GM21447 (cell line): ENCODE data around the gene ANAPC15.
A peak's percentile ranks its signal among the peaks of the same experiment; 100 is the strongest.

ENCODE experiments used
- ATAC-seq: cut with Tn5 transposase; IDR thresholded peaks from one replicate; pipeline ENCODE4 v1.9.1; 2021; ENCODE audit not compliant: unreplicated experiment

ANAPC15 gene

DNA sequence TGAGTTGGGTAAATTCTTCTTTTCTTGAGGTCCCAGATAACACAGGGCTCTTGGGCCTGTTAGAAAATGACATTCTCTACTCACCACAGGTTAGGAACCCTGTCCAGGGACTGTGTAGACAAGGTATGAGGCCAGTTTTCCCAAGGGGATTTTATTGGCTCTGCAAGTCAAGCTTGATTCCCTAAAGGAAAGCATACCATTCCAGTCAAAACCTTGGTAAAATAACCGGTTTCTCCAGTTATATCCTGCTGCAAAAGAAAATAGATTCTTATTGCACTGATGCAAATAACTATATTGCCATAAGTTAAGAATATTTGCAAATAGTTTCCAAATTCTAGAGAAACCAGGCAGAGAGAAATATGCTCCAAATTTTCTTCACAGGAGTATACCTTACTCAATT, 13.5 kb upstream of the ANAPC15 start:
- ATAC-seq: no peak

DNA sequence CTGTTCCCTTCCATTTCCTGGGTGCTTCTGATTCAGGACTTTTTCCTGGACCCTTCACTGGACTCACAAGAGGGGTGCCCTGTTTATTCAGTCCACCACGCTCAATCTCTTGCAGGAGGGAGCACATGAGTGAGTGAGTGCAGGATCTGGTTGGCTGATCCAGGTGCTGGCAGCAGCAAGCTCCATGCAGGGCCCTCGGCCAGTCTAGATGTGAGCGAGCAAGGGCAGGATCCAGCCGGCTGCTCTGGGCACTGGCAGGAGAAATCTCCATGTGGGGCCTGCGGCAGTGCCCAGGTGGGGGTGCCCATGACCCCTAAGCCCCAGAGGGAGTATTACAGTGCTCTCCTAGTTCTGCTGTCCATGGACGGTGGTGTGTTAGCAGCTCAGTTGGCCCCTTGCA, 11.6 kb upstream of the ANAPC15 start:
- ATAC-seq: no peak

DNA sequence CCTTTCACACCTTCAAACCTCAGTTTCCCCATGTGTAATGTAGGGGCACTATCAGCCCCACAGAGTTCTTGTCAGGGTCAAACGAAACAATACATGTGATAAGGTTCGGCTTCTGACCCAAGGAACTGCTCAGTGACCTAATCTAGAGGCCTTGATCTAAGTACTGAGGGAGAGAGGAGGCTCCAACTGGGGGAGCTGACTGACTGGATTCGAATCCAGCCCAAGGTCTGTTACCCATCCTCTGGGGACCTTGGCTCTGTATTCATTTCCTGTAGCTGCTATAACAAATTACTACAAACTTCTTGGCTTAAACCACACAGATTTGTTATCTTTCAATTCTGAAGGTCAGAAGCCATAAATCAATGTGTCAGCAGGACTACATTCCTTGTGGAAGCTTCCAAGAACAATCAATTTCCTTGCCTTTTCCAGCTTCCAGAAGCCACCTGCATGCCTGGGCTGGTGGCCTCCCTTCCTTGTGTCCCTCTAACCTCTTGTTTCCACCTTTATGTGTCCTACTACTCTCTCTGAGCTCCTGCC, 10.7 kb upstream of the ANAPC15 start:
- ATAC-seq: no peak

DNA sequence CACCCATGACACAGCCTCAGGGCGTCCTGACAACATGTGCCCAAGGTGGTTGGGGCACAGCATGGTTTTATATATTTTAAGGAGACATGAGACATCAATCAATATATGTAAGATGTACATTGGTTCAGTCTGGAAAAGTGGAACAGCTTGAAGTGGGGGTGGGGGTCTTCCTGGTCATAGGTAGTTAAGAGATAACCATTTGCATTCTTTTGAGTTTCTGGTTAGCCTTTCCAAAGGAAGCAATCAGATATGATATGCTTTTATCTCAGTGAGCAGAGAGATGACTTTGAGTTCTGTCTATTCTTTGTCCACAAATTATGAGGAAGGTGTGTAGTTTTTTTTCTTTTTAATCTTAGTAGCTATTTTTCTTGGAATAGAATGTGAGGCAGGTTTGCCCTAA, 10.1 kb upstream of the ANAPC15 start:
- no peak for ATAC-seq

DNA sequence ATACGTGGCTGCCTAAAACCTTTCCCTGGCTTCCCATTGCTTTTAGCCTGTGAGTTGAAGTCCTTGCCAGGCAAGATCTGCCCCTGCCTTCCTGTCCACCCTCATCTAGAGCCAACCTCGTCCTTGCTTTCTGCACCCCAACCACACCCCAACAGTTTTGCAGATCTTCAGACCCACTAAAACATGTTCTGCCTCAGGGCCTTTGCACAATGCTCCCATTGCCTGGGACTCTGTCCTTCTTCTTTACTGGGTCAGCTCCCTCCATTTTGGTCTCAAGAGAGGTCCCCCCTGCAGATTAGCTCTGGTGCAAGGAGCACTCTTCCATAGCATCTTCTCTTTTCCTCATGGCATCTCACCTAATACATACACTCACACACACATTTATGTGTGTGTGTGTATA, 8.4 kb upstream of the ANAPC15 start:
- no peak for ATAC-seq

DNA sequence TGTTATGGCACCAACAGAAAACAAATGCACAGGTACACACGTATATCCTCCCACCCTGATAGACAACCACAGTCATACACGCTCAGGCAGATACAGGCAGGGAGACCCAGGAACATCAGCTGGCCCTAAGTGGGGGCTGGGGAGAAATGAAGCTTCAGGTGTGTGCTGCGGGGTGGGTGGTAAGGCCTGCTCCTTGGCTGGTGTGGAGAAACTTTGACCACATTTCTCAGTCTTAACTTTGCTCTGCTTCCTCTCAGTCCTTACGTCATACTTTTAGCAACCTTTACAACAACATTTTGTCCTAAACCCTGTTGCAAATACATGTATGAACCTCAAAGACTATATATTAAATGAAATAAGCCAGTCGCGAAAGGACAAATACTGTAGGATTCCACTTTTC, 6.7 kb upstream of the ANAPC15 start:
- ATAC-seq: no peak

DNA sequence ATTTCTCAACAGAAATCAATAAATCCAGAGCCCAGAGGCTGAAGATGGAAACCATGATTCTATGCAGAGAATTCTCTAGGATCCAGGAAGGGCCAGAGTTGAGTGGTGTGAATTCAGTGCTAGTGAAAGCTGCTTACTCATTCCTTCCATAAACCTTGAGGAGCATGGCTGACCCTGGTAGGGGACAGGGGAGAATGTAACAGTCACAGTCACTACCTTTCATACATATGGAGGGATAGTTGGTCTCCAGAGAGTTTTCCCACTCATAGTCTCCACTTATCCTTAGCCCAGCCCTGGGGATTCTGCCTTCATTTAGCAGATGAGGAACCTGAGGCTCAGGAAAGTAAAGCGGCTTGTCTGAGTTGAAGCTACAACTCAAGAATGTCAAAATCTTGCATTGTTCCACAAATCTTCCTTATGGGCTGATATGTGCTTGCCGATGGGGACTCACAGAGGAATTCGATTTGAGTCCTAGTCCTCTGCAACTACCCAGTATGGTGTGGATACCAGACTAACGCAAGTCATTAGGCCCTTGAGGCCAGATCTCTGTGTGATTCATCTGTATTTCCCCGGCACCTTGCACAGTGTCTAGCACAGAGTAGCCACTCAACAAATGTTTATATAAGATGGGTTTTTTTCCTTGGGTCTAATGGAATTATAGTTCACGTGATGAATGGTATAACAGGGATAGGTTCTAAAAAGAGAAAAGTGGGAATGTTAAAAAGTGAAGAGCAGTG, 3.7 kb upstream of the ANAPC15 start:
- ATAC-seq: no peak

DNA sequence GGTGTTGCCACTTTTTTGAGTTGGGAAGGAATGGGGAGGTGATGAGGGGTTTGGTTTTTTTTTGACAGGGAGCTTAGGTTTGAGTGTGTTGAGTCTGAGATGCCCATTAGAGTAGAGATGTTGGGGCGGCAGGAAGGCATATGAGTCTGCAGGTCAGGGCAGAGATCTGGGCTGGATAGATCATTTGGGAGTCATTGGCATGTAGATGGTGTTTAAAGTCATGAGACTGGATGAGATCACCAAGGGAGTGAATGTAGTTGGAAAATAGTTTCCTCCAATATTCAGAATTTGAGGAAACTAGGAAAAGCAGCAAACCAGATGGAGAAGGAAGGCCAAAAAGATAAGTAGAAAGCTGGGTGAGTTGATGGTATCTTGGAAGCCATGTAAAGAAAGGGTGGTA, 2.1 kb upstream of the ANAPC15 start:
- ATAC-seq: no peak

DNA sequence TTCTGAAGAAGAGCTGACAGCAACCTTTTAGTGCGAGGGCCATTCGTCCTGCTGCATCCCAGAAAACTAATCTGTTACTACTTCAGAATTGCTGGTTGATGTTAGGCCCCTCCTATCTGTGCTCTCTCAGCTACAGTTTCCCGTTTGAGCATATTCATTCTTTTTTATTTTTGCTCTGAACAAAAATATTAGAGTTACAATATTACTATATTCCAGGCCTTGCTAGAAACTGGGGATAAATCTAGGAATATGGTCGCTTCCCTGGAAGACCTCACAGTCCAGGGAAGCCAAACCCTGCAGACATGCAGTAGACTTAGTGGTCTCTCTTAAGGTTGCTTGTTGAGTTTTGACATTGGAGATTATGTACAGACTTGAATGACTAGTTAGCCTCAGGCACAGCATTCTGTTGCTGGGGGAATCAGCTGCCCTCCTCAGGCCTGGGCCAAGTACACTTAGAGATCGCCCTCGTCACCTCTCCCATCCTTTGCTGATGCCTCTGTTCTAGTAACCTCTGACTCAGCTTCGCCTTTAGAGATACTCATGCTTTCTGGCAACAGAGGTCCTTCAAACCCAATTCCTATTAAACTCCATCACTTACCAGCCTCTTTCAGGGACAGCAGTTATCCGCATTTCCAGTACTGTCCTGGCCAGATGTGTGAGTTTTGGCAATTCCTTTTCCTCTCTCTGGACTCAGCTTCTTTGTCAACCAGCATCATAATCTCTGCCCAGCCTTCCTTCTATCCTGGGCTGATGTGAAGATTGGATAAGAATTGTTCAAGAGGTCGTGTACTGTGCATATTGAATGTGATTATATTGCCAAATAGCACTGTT, 698 bp upstream of the ANAPC15 start:
- ATAC-seq: peak; percentile 1

DNA sequence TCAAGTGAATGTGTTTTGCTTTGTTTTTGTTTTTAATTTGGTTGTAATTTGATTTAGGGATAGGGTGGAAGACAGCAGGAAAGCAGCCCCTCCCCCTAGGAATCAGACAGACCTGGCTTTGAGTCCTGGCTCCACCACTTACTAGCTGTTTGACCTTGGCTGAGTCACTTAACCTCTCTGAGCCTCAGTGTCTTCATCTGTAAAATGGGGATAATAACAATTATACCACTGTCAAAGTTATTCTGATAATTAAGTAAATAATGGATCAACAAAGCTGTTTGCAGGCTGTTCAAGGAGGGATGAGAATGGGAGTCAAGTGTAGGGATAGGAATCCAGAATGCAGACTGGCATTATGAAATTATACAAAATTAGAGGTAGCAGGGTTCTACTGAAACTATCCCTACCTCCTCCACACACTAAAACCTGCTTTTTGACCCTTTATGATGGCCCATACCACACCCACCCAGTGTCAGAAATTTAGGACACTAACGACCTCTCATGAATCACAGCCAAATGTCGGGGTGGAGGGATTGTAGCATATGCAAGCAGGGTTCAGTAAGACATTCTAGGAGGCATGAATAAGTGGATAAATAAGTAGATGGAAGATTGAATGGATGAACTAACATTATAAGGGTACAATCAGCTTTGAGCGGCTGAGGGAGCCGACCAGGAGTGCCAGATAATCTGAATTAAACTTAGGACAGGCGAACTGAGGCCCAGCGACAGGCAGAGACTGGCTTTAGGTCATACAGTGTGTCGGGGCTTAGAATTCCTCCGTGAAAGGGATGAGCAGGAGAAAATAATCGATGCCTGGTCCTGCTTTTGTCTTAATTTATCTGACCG, 974 bp downstream of the ANAPC15 start:
- no peak for ATAC-seq

DNA sequence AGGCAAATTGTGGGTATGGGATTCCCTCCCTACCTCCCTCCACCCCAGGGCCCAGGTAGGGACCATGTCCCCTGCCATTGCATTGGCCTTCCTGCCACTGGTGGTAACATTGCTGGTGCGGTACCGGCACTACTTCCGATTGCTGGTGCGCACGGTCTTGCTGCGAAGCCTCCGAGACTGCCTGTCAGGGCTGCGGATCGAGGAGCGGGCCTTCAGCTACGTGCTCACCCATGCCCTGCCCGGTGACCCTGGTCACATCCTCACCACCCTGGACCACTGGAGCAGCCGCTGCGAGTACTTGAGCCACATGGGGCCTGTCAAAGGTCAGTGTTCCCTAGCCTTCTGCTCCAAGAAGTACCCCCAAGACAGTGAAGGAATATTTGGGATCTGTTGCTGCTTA, 6.6 kb downstream of the ANAPC15 start, which contains the start of gene TOMT:
TOMT (plus strand) TSS at position 37 of the 400 bp plus-strand sequence; CDS start at position 65, 28 bp downstream.
- no peak for ATAC-seq

DNA sequence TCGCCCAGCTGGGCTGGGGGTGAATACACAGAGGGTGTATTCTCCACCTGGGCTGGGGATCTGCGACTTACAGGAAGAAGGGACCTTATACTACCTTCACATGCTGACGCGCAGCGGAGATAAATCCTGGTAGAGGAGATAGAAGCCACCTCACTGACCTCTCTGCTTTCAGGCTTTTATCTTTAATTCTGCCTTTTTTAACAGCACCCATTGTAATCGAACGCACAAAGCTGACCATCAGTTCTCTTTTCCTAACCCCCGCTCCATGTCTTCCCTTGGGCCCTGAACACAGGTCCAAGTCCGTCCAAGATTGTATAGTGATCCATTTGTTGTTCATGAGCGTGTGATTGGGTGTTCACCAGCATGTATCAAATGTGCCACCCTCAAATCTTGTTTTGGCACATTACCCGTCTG, 8.7 kb downstream of the ANAPC15 start:
- no peak for ATAC-seq

DNA sequence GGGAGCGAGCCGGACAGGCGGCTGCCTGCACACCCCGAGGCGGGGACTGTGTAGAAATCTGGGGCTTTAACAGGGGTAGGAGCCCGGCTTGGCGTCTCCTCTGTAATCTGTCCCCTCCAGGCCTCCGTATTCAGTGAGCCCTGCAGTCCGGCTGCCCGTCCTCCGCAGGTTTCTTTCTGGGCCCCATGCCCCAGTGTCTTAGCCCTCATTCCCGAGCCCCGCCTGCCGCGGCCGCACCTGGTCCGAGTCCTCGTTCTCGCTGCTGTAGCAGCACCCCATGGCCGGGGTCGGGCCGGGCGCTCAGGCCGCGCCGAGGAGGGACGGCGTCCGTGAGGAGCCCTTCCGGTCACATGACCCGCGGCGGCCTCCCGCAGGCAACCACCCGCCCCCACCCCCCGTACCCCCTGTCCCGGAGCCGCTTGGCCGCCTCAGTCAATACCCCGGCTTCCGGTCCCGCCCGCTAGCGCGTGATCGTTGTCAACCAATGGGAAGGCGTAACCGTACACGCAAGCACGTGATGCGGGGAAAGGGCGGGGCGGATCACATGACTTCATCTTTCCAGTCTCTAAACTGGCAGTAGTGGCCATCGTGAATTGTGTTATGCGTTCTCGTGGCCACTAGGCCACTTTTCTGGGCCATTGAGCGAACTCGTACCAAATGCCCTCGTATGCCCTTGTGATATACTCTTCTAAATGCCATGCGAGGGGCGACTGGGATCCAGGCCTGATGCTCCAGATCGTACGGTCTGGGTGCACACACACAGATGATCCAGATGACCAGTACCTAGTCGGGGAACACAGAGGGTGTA, 9.3 kb downstream of the ANAPC15 start, which contains the start of gene LAMTOR1:
LAMTOR1 (minus strand) TSS at position 352 of the 808 bp plus-strand sequence; CDS start at position 279, 73 bp downstream.
- ATAC-seq: peak; percentile 88

DNA sequence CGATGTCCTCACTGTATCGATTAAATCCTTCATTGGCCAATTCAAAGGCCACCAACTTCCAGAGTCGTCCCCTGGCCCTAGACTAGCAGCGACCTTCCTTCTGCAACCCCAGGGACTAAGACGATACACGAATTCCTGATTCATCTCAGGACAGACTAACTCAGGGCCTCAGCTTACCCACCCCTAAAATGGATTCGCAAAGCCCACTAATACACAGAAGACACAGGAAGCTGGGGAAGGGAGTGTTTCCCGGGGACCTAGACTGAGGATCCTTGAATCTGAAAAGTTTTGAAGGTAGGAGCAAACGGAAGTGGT, 9.9 kb downstream of the ANAPC15 start:
- peak; percentile 10 for ATAC-seq

DNA sequence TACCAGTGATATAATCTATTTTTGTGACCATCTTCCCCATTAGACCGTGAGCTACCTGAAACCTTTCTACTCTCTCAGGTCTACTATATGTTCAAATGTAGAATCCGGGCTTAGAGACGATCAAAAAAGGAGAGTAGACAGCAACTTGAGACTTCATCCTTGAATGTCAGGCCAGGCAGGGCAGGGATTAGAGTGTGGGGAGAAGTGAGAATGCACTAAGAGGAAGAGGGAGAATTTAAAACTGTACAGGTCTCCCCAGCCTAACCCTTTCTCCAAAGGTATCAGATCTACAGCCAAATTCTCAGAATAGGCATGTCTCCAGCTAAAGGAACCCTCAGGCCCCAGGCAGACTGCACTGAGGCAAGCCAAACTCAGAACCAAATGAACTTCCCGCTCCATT, 10.3 kb downstream of the ANAPC15 start:
- no peak for ATAC-seq

DNA sequence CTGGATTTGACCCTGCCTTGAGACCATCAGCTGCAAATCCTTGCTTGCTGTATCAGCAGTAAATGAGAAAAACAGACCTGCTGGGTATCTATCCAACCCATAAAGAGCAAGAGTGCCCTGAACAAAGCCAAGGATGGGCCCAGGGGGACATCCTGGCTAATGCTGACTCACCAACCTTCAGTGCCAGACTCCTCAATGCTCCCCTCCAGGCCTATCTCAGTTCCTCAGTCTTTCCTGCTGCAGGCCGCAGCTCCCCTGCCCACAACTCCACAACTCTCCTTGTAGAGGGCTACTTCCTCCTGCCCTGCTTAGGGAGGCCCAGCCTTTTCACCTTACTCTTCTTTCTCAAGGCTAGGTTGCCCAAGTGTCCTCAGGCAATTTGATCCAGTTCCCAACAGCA, 12.0 kb downstream of the ANAPC15 start:
- ATAC-seq: no peak

DNA sequence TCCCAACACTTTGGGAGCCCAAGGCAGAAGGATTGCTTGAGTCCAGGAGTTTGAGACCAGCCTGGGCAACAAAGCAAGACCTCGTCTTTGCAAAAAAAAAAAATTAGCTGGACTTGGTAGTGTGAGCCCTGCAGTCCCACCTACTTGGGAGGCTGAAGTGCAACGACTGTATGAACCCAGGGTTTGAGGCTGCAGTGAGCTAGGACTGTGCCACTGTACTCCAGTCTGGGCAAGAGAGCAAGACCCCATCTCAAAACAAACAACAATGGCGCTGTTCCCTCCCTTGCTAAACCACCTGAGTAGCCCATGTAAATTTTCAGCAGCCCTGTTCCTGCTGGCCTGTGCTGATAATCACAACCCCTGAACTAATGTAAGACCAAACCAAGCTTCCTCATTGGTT, 12.5 kb downstream of the ANAPC15 start:
- no peak for ATAC-seq

DNA sequence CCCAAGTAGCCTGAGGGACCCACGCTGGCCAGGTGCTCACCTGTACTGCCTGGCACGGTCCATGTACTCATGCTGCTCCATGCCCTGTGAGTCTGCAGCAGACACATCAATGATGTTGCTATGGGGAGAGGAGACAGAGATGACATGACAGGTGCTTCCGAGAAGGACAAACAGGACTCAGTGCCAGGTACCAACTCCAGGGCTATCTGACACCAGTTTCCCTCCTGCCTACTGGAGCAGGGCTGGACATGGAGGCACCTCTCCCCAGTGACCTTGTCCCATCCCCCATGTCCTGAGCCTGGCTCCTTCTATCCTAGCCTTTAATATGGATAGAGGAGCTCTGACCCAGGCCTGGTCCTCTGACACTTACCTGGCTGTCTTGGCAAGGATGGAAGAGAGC, 13.8 kb downstream of the ANAPC15 start:
- ATAC-seq: no peak

DNA sequence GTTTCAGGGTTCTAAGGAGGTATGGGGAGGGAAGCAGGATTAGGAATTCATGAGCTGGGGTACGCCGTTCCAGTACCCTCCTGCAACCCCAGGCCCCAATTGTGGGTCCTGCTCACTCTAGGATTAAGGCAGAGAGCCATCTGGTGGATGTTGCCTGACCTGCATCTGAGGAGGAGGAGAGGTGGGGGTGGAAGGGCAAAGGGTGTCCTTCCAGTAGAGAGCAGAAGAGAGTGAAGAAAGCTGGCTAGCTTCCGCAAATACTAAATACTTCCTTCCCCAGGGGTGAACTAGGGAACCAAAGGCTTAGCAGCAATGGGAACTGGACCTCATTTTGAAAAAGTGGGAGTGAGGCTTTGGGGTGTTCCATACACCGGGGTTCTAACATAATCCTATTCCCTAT, 21.2 kb downstream of the ANAPC15 start:
- no peak for ATAC-seq

DNA sequence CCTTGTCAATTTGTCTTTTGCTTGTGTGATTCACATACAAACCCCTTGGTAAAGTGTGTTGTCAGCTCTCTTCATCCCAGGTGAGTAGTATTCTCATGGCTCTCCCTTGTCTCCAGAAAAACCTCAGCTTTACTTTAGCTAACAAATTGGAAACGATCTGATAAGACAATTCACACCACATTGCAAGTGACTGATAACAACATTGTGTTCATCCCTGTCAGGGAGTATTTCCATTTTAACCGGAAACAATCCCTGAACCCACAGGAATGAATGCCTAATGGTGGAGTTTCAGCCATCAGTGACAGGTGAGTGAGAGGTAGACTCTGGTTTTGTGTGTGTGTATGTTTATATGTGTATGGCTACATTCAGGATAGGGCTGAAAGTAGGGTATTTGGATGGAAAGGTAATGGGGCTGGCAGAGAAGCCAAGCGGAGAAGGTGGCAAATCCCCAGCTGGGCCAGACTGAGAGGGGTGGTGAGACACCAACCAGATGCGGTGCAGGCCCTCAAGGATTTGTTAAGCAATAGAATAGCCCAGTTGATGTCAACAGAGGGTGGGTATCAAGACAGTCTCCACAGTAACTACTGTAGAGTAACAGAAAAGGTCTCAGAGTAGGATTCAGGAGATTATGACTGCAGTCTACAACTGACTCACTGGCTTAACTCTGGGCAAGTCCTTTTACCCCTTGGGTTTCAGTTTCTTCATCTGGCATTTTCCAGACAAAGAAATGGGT, 24.3 kb downstream of the ANAPC15 start:
- no peak for ATAC-seq
